Measurements from ENCODE around the gene CMTM6.
"Not testable (repeated sequence)": the region's sequence is repeated elsewhere in the genome, so short reads cannot be mapped to it uniquely, and the experiment has no call there.

The CMTM6 gene

DNA sequence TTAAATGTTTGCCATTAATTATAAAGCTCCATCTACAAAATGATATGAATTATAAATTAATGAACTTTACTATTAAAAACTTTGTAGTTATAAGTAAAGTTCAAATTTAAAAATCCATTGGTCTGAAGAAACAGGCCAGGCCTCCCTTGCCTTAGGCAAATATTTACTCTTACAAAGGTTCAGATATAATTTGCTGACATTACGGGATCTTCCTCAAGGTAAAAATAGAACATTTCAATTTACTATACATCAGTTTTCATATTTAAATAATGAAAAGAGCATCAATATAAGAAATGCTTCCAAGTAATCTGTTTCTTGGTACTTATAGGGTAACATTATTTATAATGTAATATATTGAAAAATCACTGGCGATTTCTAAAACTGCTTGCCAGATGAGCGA lies 3.7 kb downstream of the CMTM6 start:
- no peak for DNase-seq

- no peak for DNase-seq
Observed at GRCh38 chr3:32498252-32498651, 4.4 kb downstream of the CMTM6 start.

- no peak for DNase-seq
Observed at GRCh38 chr3:32495609-32496008, 7.0 kb downstream of the CMTM6 start.

GRCh38 chr3:32495085-32495484 lies 7.6 kb downstream of the CMTM6 start:
- DNase-seq = no peak

DNA sequence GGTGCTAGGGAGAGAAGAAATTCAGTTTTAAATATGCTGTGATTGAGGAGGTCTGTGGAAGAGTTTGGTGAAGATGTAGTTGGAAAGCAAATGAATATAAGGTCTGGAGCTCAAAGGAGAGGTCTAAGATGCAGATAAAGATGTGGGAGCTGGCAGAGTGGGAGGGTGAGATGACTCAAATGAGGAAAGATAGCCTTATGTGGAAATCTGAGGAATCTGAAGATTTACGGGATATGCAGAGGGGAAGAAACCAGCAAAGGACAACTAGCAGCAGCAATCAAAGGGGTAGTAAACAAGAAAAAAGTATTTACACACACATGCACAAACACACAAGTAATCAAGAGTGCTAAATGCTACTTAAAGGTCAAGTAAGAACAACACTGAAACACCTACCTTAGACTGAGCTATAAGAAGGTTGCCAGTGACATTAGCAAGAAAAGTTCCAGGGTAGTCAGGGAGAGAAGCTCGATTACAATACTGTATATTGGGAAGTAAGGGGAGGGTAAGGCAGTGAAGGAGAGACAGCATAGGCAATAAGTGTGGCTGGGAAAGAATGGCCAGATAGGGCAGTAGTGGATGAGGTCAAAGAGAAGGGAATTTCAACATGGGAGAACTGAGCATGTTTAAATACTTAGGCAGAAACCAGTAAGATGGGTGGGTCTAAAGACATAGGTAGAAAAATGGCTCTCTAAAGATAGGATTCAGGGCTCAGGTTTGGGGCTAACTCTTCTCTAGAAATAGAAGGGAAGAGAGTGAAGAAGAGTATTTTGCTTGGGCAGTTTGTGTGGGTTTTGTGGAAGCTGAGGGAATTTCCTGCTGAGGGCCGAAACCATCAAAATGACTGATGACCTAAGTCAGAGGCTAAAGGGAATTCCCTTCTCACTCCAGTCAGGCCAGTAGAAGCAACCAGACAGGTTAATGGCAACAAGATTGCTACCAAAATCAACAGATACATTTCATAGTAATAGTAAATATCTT lies 8.9 kb downstream of the CMTM6 start:
- no peak for DNase-seq

DNA sequence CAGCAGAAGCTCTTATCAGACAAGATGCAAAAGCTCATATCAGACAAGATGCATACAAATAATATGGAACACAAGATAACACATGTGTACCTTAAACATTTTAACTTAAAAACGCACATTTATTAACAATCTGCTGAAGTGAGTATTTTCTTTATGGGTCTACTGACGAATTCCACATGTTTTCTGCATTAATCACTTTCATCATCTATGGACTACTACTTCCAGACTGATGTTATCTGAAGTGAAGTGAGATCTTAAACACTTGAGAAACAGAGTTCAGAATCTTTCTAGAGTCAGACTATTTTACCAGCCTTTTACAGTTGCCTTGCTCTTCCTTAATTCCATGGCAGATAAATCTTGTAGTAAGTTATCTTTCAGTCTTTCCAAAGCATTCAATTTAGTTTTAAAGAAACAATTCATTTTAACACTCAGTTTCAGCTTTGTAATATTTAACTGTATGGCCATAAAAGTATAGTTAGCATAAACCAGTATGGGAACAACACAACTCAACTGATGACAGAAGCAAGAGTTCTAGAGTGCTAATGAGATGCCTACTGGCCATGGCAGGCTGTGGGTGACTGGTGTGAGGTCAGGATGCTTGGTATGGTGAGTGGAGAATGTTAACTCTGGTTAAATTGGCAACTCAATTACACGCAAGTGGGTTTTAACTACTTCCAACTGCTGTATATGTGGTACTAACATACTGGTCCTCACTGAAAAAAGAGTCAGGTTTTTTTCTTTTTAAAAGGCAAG lies 9.8 kb downstream of the CMTM6 start:
- DNase-seq = no peak

DNA sequence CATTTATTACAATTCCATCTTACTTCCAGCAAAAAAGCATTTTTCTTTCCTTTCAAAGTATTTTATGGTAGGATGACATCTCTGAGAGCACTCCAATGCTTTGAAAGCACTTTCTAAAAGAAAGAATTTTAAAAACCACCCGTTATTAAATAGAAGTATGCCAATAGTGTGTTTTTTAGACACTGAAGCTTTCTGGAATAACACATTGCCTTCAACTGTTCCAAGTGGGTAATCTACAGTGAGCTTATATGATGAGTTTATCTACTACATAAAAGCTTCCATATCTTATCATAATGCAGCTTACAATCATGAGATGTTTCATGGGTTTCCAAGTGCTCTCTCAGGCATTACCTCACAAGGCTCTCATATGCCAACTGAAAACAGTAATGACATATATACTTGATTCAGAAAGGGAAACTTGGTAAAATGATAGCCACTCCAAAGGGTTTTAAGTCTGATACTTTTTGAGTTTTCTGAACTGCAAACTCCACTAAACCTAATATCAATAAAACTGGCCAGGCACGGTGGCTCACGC lies 14.1 kb downstream of the CMTM6 start:
- DNase-seq = no peak

GRCh38 chr3:32487781-32488473 lies 14.7 kb downstream of the CMTM6 start:
- DNase-seq = no peak

- DNase-seq = no peak
Observed at GRCh38 chr3:32484436-32484835, 18.2 kb downstream of the CMTM6 start.

- DNase-seq = no peak
Observed at GRCh38 chr3:32483772-32484171, 18.9 kb downstream of the CMTM6 start.

- DNase-seq = no peak
Observed at GRCh38 chr3:32482693-32483092, 20.0 kb downstream of the CMTM6 start.

GRCh38 chr3:32481791-32482631 lies 20.6 kb downstream of the CMTM6 start:
- DNase-seq = no peak

DNA sequence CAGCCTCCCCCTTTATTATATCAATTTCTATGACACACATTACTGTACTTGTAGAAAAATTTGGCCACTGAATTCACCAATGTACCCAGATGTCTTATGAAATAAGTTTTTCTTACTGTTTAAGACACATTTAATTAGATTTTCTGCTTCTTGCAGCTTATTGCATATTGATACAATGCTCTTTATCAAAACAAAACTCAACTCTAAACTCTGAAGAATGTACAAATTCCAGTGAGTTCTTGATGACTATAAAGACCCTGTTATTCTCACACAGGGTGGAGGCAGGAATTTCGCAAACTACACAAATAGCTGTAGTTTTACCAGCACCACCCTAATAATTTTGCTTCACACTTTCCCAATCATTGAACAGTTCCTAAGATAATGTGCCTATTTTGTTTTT lies 22.0 kb downstream of the CMTM6 start:
- no peak for DNase-seq

DNA sequence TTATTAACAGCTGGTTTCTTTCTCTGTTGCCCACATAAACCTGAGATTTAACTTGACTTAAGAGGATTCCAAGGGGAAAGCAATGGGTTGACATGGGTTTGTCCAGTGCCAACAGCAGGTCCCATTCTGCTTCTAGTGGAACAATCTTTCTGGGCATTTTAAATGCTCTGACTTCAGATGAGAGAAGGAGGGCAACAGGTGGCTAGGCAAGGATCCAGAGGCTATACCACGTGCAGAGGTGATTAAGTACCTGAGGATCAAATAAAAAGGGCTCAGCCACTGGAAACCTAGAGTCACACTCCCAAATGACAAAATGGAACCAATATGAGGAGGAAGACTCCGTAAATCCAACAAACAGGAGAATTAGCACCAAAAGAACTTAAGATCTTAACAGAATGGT lies 28.5 kb downstream of the CMTM6 start:
- no peak for DNase-seq

- DNase-seq = not testable (repeated sequence)
Observed at GRCh38 chr3:32472151-32472550, 30.5 kb downstream of the CMTM6 start.

- DNase-seq = no peak
Observed at GRCh38 chr3:32471246-32471645, 31.4 kb downstream of the CMTM6 start.

- no peak for DNase-seq
Observed at GRCh38 chr3:32470362-32470761, 32.3 kb downstream of the CMTM6 start.

DNA sequence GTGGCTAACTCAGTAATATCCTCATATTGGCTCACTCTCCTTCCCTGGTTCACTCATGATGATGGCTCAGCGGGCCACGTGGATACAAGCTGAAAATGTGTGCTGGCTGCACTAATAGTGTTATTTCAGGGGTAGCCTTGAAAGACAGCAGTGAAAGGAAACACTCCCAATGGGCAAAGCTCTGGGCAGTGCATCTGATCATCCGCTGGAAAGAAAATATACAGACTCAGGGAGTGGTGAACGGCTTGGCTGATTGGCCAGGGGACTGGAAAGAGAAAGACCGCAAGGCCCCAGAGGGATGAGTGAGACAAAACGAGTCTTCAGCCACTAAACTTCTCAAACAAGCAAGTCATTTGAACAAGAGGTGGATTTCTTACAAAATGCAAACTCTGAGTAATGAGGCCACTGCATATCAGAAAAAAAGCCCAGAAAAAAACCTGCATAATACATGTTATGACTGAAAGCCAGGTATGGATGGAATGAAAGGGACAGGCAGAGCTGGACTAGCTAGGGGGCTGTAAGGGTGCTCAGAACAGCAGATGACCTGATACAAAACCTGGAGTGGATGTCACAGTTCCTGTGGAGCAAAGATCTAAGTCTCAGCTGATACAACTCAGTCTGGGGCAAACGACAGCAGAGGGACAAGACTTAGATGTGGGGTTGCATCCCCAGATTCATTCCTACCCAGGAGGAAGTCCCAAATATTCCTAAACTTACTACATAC lies 33.3 kb downstream of the CMTM6 start:
- no peak for DNase-seq

DNA sequence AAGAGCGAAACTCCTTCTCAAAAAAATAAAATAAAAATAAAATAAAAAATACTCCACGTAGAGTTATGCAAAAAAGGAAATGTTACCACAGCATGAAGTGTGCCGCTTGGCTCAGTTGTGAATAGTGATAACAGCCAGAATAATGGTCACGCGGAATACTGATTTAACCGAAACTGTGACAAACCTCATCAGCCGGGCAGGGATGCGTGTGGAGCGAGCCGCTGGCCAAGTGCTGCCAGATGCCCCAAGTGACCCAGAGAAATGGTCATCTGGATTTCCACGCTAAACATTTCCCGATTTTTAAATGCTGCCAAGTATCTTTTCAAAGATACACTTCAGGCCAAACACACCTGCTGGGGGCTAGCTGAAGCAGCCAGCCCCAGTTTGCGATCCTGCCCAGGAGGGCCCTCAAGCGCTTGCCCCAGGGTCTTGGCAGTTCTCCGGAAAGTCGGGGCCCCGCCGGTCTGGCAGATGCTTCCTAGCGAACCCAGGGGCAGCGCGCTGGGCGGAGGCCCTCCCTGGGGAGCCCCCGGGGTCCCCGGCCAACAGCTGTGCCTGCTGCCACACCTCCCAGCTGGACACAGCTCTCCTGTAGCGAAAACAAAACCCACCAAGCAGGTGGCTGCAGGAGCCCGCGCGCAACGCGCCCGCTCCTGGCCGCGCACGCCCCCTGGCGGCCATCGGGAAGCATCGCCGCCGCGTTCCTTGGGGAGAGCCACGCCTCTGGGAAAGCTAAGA lies 35.1 kb downstream of the CMTM6 start:
- DNase-seq = peak; percentile 59

DNA sequence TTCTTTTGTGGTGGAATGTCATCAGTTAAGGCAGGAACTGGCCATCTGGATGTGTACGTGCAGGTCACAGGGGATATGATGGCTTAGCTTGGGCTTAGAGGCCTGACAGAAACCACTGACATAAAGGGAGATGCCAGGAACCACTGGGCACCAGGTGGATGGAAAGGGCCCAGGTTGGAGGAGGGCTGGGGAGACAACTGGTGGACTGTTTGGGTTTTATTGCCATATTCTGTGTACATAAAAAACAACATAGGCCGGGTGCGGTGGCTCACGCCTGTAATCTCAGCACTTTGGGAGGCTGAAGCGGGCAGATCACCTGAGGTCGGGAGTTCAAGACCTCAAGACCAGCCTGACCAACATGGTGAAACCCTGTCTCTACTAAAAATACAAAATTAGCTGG lies 35.8 kb downstream of the CMTM6 start:
- not testable (repeated sequence) for DNase-seq

DNA sequence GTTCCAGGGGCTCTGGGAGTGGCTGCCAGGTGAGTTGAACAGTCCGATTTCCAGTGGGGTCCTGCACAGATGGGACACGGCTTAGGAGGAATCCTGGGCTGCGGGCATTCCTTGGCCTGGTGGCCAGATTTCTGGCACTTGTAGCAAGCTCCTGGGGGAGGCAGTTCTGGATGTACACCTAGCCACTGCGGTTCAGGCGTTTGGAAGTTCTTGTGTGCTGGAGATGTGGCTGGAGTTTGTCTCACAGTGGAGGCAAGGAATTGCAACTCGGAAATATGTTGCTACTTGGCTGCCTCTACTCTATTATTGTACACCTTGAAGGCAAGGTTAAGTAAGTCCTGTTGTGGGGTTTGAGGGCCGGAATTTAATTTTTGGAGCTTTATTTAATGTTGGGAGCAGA lies 37.9 kb downstream of the CMTM6 start:
- not testable (repeated sequence) for DNase-seq
